GM23338 (cell line): ENCODE measurements around the gene WNK2.

Experiments
- CREB1 ChIP-seq: fragments of 250-450 bp; sonication (Bioruptor Pico); IDR thresholded peaks from 2 replicates; pipeline ENCODE4 v1.5.0; 2020; ENCODE audit warnings: low read depth, mild to moderate bottlenecking, moderate library complexity
- CTCF ChIP-seq, 2 experiments: fragments of 200-600 bp in 1 of 2; sonication (generic) in 1 of 2; conservative IDR thresholded peaks; 2 replicates each; pipeline versions ENCODE4 v1.5.1 to v1.6.1; 2016 to 2017; ENCODE audit warnings: antibody characterized with exemption in 2 of 2, low read depth in 2 of 2, mild to moderate bottlenecking in 2 of 2, moderate library complexity in 1 of 2
- EZH2 ChIP-seq: fragments of 200-600 bp; sonication (generic); IDR thresholded peaks from one replicate; pipeline ENCODE4 v1.8.0; 2017; ENCODE audit warnings: antibody characterized with exemption, mild to moderate bottlenecking, low read depth; ENCODE audit not compliant: unreplicated experiment
- EZH2phosphoT487 ChIP-seq: fragments of 200-600 bp; sonication (generic); IDR thresholded peaks from one replicate; pipeline ENCODE4 v1.8.1; 2018; ENCODE audit warnings: antibody characterized with exemption; ENCODE audit not compliant: unreplicated experiment
- POLR2AphosphoS5 ChIP-seq: IDR thresholded peaks from 2 replicates; pipeline ENCODE4 v1.6.1; 2016; ENCODE audit warnings: antibody characterized with exemption, low read depth
- REST ChIP-seq: IDR thresholded peaks from one replicate; pipeline ENCODE4 v1.6.1; 2018; ENCODE audit warnings: antibody characterized with exemption; ENCODE audit not compliant: unreplicated experiment
- STAT1 ChIP-seq: IDR thresholded peaks from one replicate; pipeline ENCODE4 v1.6.1; 2016; ENCODE audit warnings: antibody characterized with exemption; ENCODE audit not compliant: unreplicated experiment
- ZNF462 ChIP-seq: fragments of 250-450 bp; sonication (Bioruptor Pico); IDR thresholded peaks from 2 replicates; pipeline ENCODE4 v1.5.0; 2020; ENCODE audit warnings: mild to moderate bottlenecking, moderate library complexity

GRCh38 chr9:93343663-93344062 is 159.7 kb downstream of the WNK2 start:
- TF ChIP-seq CTCF (conservative IDR thresholded peaks at IDR 0.05; ENCODE audit: low read depth in 2 of 2) (no peak), CREB1 (CRISPR knock-in tag) (no peak), POLR2AphosphoS5 (no peak), EZH2phosphoT487 (no peak), EZH2 (no peak), REST (no peak), STAT1 (no peak), ZNF462 (CRISPR knock-in tag) (no peak)
